BLaER1 (cell line): ENCODE measurements around the gene LRRC4.

Experiments
- H3K27ac ChIP-seq: shearing (Covaris generic); formaldehyde crosslinking; 2 replicates; pipeline ENCODE4 v1.8.1; 2022
- H3K27me3 ChIP-seq: shearing (Covaris generic); formaldehyde crosslinking; 2 replicates; pipeline ENCODE4 v1.8.1; 2022
- H3K36me3 ChIP-seq: shearing (Covaris generic); formaldehyde crosslinking; 2 replicates; pipeline ENCODE4 v1.8.1; 2022
- H3K4me1 ChIP-seq: shearing (Covaris generic); formaldehyde crosslinking; 2 replicates; pipeline ENCODE4 v1.8.1; 2022
- H3K4me2 ChIP-seq: shearing (Covaris generic); formaldehyde crosslinking; 2 replicates; pipeline ENCODE4 v1.8.1; 2022
- H3K4me3 ChIP-seq: shearing (Covaris generic); formaldehyde crosslinking; 2 replicates; pipeline ENCODE4 v1.8.1; 2022
- H3K9ac ChIP-seq: shearing (Covaris generic); formaldehyde crosslinking; 2 replicates; pipeline ENCODE4 v1.8.1; 2022
- H3K9me3 ChIP-seq: shearing (Covaris generic); formaldehyde crosslinking; 2 replicates; pipeline ENCODE4 v1.8.1; 2022
- H4K20me1 ChIP-seq: shearing (Covaris generic); formaldehyde crosslinking; 2 replicates; pipeline ENCODE4 v1.8.1; 2022
- Cebpa-rat ChIP-seq: shearing (Covaris generic); IDR thresholded peaks from 2 replicates; pipeline ENCODE4 v1.8.1; 2022

Gene LRRC4

GRCh38 chr7:127988751-127989150, 42.5 kb downstream of the LRRC4 start:
- no peaks in the 10 kb centered on the region for H3K27me3 ChIP-seq
- H3K36me3 ChIP-seq = peaks cover 70% of the 10 kb centered on the region
- no peak for TF ChIP-seq Cebpa-rat
- no peak overlapping the region for H3K4me3 ChIP-seq
- no peaks in the 10 kb centered on the region for H3K9me3 ChIP-seq
- no peaks in the 10 kb centered on the region for H4K20me1 ChIP-seq
- H3K4me2 ChIP-seq = no peak overlapping the region
- no peak overlapping the region for H3K9ac ChIP-seq
- no peak overlapping the region for H3K27ac ChIP-seq
- peaks cover 7% of the 10 kb centered on the region; the same call in 1 of the 2 replicates for H3K4me1 ChIP-seq

DNA sequence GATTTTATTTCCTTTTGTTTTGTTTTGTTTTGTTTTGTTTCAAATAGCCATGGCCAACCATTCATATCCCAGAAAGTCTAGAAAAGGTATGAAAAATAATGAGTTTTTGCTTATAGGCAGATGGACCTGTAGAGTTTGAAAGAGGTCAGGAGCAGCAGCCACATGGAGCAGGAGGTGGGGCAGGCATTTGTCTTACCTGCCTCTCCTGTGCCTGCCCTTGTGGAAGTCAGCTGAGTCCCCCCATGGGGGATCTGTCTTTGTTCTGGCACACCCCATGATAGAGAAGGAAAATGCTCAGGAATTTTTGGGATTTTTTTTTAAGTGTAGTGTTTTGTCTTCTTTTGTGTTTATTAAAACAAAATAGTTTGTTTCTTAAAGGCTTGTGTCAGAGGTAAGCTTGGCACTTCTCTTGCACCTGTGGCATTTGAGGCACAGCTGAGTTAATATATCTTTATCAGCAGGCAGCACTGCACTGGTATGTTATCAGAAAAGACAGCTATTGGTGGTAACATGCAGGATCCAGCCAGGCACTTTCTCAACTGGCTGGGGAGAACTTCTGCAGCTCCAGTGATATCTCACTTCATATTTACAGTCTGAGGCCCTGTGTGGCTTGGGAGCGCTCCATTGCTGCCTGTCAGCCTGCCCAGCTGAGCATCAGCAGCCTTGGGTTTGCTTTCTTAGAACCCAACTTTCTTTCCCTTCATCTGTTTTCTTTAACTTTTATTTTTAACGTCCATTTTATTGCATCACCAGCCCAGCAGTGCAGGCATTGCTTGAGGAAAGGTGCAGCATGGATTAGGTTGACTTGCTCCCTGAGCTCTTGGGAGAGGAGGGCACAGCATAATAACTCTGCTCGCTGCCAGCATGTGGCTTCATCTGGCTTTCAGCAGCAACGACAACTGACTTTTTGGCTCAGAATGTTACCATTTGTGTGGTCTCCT, 44.4 kb downstream of the LRRC4 start:
- H3K4me3 ChIP-seq = no peak overlapping the region
- no peak for TF ChIP-seq Cebpa-rat
- no peaks in the 10 kb centered on the region for H4K20me1 ChIP-seq
- peaks cover 9% of the 10 kb centered on the region; the same call in 1 of the 2 replicates for H3K4me1 ChIP-seq
- H3K27me3 ChIP-seq = no peaks in the 10 kb centered on the region
- no peak overlapping the region for H3K27ac ChIP-seq
- no peak overlapping the region for H3K9ac ChIP-seq
- H3K4me2 ChIP-seq = no peak overlapping the region
- no peaks in the 10 kb centered on the region for H3K9me3 ChIP-seq
- peaks cover 56% of the 10 kb centered on the region for H3K36me3 ChIP-seq

DNA sequence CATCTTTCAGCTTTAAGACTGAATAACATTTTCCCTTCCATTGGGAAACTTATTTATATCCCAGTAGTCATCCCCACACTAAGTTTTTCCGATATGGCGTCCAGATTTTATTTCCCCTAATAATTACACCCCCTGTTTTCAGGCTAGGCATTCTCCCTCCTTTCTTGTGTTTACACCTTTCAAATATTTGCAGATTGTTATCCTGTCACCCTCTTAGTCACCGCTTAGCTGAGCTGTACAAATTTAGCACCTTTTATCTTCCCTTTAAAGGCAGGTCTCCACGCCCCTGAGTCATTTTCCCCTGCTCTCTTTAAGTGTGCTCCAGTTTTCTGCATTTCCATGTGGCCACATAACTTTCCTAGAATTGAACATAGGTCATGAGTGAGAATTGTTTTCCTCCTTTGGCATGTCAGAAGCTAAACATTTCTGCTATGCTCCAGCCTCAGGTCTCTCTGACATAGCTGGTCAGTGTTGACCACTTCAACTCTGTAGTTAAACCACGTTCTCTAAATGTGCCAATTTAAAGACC, 47.4 kb downstream of the LRRC4 start:
- Histone ChIP-seq H3K27ac (no peak overlapping the region), H3K9ac (no peak overlapping the region), H3K4me1 (peaks cover 14% of the 10 kb centered on the region; the same call in 1 of the 2 replicates), H3K4me2 (no peak overlapping the region), H3K4me3 (no peak overlapping the region), H3K27me3 (no peaks in the 10 kb centered on the region), H3K36me3 (peaks cover 49% of the 10 kb centered on the region), H3K9me3 (peaks cover 10% of the 10 kb centered on the region), H4K20me1 (no peaks in the 10 kb centered on the region)
- no peak for TF ChIP-seq Cebpa-rat

GRCh38 chr7:127981965-127982364, 49.3 kb downstream of the LRRC4 start:
- H4K20me1 ChIP-seq = no peaks in the 10 kb centered on the region
- 0 out of 2 replicates have a peak, but pooled peaks cover 7% of the 10 kb centered on the region for H3K4me1 ChIP-seq
- H3K4me3 ChIP-seq = no peak overlapping the region
- peaks cover 57% of the 10 kb centered on the region for H3K36me3 ChIP-seq
- H3K27me3 ChIP-seq = no peaks in the 10 kb centered on the region
- no peak overlapping the region for H3K9ac ChIP-seq
- no peak overlapping the region for H3K4me2 ChIP-seq
- TF ChIP-seq Cebpa-rat = no peak
- H3K27ac ChIP-seq = no peak overlapping the region
- H3K9me3 ChIP-seq = peaks cover 29% of the 10 kb centered on the region

GRCh38 chr7:127980901-127981300, 50.3 kb downstream of the LRRC4 start:
- no peak for TF ChIP-seq Cebpa-rat
- Histone ChIP-seq H4K20me1 (no peaks in the 10 kb centered on the region), H3K27me3 (no peaks in the 10 kb centered on the region)

GRCh38 chr7:127979728-127980126, 51.5 kb downstream of the LRRC4 start:
- peaks cover 62% of the 10 kb centered on the region for H3K36me3 ChIP-seq
- no peaks in the 10 kb centered on the region for H3K27me3 ChIP-seq
- no peak overlapping the region for H3K27ac ChIP-seq
- H3K4me3 ChIP-seq = no peak overlapping the region
- H4K20me1 ChIP-seq = no peaks in the 10 kb centered on the region
- H3K9ac ChIP-seq = no peak overlapping the region
- H3K9me3 ChIP-seq = peaks cover 43% of the 10 kb centered on the region
- TF ChIP-seq Cebpa-rat = no peak
- H3K4me1 ChIP-seq = peaks cover 25% of the 10 kb centered on the region
- H3K4me2 ChIP-seq = no peak overlapping the region

More at GRCh38 chr7:127980901-127981300, 50.3 kb downstream of the LRRC4 start:
- H3K4me2 ChIP-seq = no peak overlapping the region
- H3K27ac ChIP-seq = no peak overlapping the region
- peaks cover 13% of the 10 kb centered on the region for H3K4me1 ChIP-seq
- H3K4me3 ChIP-seq = no peak overlapping the region
- peaks cover 67% of the 10 kb centered on the region for H3K36me3 ChIP-seq
- H3K9me3 ChIP-seq = peaks cover 40% of the 10 kb centered on the region
- no peak overlapping the region for H3K9ac ChIP-seq

- H3K36me3 ChIP-seq = peaks cover 60% of the 10 kb centered on the region
- TF ChIP-seq Cebpa-rat = no peak
- peaks cover 43% of the 10 kb centered on the region for H3K9me3 ChIP-seq
These were observed 52.0 kb downstream of the LRRC4 start for GRCh38 chr7:127979113-127979727.

GRCh38 chr7:127978421-127978820, 52.8 kb downstream of the LRRC4 start:
- Histone ChIP-seq H3K27ac (no peak overlapping the region), H4K20me1 (no peaks in the 10 kb centered on the region), H3K4me2 (no peak overlapping the region), H3K9ac (no peak overlapping the region), H3K36me3 (peaks cover 58% of the 10 kb centered on the region), H3K4me3 (no peak overlapping the region), H3K4me1 (peaks cover 38% of the 10 kb centered on the region), H3K9me3 (peaks cover 43% of the 10 kb centered on the region), H3K27me3 (no peaks in the 10 kb centered on the region)
- no peak for TF ChIP-seq Cebpa-rat

More at GRCh38 chr7:127979113-127979727, 52.0 kb downstream of the LRRC4 start:
- no peak overlapping the region for H3K4me2 ChIP-seq
- no peak overlapping the region for H3K9ac ChIP-seq
- H4K20me1 ChIP-seq = no peaks in the 10 kb centered on the region
- peaks cover 30% of the 10 kb centered on the region for H3K4me1 ChIP-seq
- no peaks in the 10 kb centered on the region for H3K27me3 ChIP-seq
- no peak overlapping the region for H3K27ac ChIP-seq
- H3K4me3 ChIP-seq = no peak overlapping the region
